GM21423 (cell line): Measurements from ENCODE around the gene CBLN3.
"Not testable (repeated sequence)": the region's sequence is repeated elsewhere in the genome, so short reads cannot be mapped to it uniquely, and the experiment has no call there.

Experiments
- ATAC-seq: cut with Tn5 transposase; IDR thresholded peaks from one replicate; pipeline ENCODE4 v1.9.1; 2021; ENCODE audit warnings: mild to moderate bottlenecking, moderate library complexity; ENCODE audit not compliant: unreplicated experiment

The CBLN3 gene

GRCh38 chr14:24429395-24430142 lies at the start of gene CBLN3, which contains the start of gene KHNYN:
Gene CBLN3 (minus strand): TSS chr14:24429668. CDS start chr14:24429054, 614 bp downstream.
Gene KHNYN (plus strand): TSS chr14:24429954. CDS start chr14:24430731, 777 bp downstream.
- ATAC-seq: peak; percentile 84

GRCh38 chr14:24475261-24475660 lies 45.8 kb upstream of the CBLN3 start:
- no peak for ATAC-seq

GRCh38 chr14:24473211-24473610 lies 43.7 kb upstream of the CBLN3 start:
- ATAC-seq: no peak

- ATAC-seq: not testable (repeated sequence)
Measured at GRCh38 chr14:24470450-24470849, 41.0 kb upstream of the CBLN3 start.

- ATAC-seq: no peak
Measured at GRCh38 chr14:24465805-24466204, 36.3 kb upstream of the CBLN3 start.

GRCh38 chr14:24465368-24465767 lies 35.9 kb upstream of the CBLN3 start:
- ATAC-seq: no peak

- ATAC-seq: no peak
Measured at GRCh38 chr14:24463884-24464785, 34.7 kb upstream of the CBLN3 start.

GRCh38 chr14:24463017-24463883 lies 33.8 kb upstream of the CBLN3 start:
- no peak for ATAC-seq

- no peak for ATAC-seq
Measured at GRCh38 chr14:24461336-24461735, 31.9 kb upstream of the CBLN3 start.

- ATAC-seq: no peak
Measured at GRCh38 chr14:24459331-24459730, 29.9 kb upstream of the CBLN3 start.

GRCh38 chr14:24458736-24459135 lies 29.3 kb upstream of the CBLN3 start:
- no peak for ATAC-seq

- ATAC-seq: no peak
Measured at GRCh38 chr14:24456980-24457379, 27.5 kb upstream of the CBLN3 start.

GRCh38 chr14:24450828-24451227 lies 21.4 kb upstream of the CBLN3 start:
- not testable (repeated sequence) for ATAC-seq

GRCh38 chr14:24443053-24443665 lies 13.7 kb upstream of the CBLN3 start:
- no peak for ATAC-seq

GRCh38 chr14:24442240-24443052 lies 13.0 kb upstream of the CBLN3 start, which contains the start of gene SDR39U1:
Gene SDR39U1 (minus strand): TSS chr14:24442776. CDS start chr14:24442769, 7 bp downstream.
- peak; percentile 86 for ATAC-seq

GRCh38 chr14:24441904-24442239 lies 12.4 kb upstream of the CBLN3 start:
- no peak for ATAC-seq

- ATAC-seq: no peak
Measured at GRCh38 chr14:24441485-24441884, 12.0 kb upstream of the CBLN3 start.

GRCh38 chr14:24440606-24441399 lies 11.3 kb upstream of the CBLN3 start:
- ATAC-seq: no peak
